ENCODE data around the gene LRFN2. TPM values are rescaled to one million over a fixed set of nuclear protein-coding genes. Genes with fewer than 3 reads are reported as not detected.

The LRFN2 gene
- total and polyA plus RNA-seq, 2 of the 8 experiments (the other 6 are each of a cell fraction or from before 2014, with no cell fraction given), result 2.3 TPM

DNA sequence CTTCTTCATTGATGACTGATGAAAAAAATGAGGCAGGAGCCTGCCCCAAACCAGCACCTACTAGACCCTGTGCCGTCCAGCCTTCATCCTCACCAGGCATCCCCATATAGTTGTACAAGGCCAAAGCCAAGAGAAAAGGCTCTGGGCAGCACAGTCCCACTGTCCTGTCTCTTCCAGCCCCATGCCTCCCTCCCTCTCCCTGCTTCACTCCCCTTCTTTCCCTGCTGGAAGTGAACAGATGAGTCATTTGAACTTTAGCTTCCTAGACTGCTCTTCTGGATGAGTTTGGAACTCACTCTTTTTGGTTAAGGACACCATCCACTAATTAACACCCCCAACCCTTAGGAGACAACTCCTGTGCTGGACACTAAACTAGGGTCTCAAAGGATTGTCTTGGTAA lies 235.2 kb downstream of the LRFN2 start:
- no peaks in the 10 kb centered on the region for H3K79me1 ChIP-seq (ENCODE audit: low read depth, low read length)
- H3K36me3 ChIP-seq (ENCODE audit: control insufficient read depth in 2 of 4, insufficient read depth in 4 of 4, low read length in 3 of 4), result no peaks in the 10 kb centered on the region; a peak in 1 of 8 replicates
- H3K4ac ChIP-seq (replicated peaks; ENCODE audit: insufficient read length, low read depth, low read length), result no peak overlapping the region
- no peak overlapping the region for H2BK120ac ChIP-seq (replicated peaks; ENCODE audit: low read depth, low read length)
- H3K14ac ChIP-seq (ENCODE audit: insufficient read length), result no peak overlapping the region
- H3K4me2 ChIP-seq (ENCODE audit: insufficient read depth in 1 of 2, low read depth in 2 of 2, low read length in 2 of 2), result no peak overlapping the region
- H3K4me3 ChIP-seq (ENCODE audit: extremely low read depth in 1 of 4, insufficient read depth in 2 of 4, low read depth in 3 of 4, low read length in 4 of 4), result no peak overlapping the region
- no peak overlapping the region for H4K8ac ChIP-seq (ENCODE audit: extremely low read depth, insufficient read depth, low read length)
- peaks cover 0 to 2% (median 0%) of the 10 kb centered on the region in 4 experiments; a peak in 1 of 7 replicates for H3K27me3 ChIP-seq (replicated peaks in 1 of 4; ENCODE audit: control insufficient read depth in 3 of 4, extremely low read depth in 1 of 4, insufficient read depth in 3 of 4, low read length in 3 of 4)
- H2BK20ac ChIP-seq (ENCODE audit: low read length), result peak overlapping the region; percentile 62; the same call in 1 of the 2 replicates
- peaks cover 10% of the 10 kb centered on the region for H3K23me2 ChIP-seq (ENCODE audit: low read depth, low read length)
- peaks cover 0 to 8% of the 10 kb centered on the region in 2 experiments for H4K20me1 ChIP-seq (replicated peaks in 1 of 2; ENCODE audit: control insufficient read depth in 1 of 2, insufficient read depth in 2 of 2, low read length in 2 of 2)
- WGBS, 2 experiments (ENCODE audit: extremely low coverage in 1 of 2, insufficient coverage in 1 of 2, insufficient read length in 1 of 2, insufficient replicate concordance in 2 of 2, low coverage in 1 of 2, low lambda C conversion rate in 2 of 2, missing lambda C conversion rate in 1 of 2), result 75% methylated on average over 1 of the region's 1 CpG; no CpG with 5 or more reads in 1 of the 2 experiments
- no peak overlapping the region for H2AK5ac ChIP-seq (ENCODE audit: low read depth, low read length)
- H2BK5ac ChIP-seq (ENCODE audit: low read depth, low read length), result no peak overlapping the region
- no peak overlapping the region for H3K18ac ChIP-seq (ENCODE audit: extremely low read depth, low read length)
- DNase-seq (ENCODE audit: low read depth in 1 of 2, low spot score in 2 of 2) (no peak), FAIRE-seq (no peak)
- ChIA-PET POLR2A (ENCODE audit: partially characterized antibody) (interaction anchor here (2.6 kb wide), 1 partner anchor 9 kb away, joined by 7 read pairs; no protein-coding TSS in a partner anchor), CTCF (ENCODE audit: partially characterized antibody) (interaction anchor here (0.6 to 1.6 kb wide), 6 partner anchors 9 to 474 kb away, joined by 3 to 5 read pairs (median 3); no protein-coding TSS in a partner anchor)
- peaks cover 0 to 23% (median 19%) of the 10 kb centered on the region in 4 experiments for H3K4me1 ChIP-seq (replicated peaks in 1 of 4; ENCODE audit: control insufficient read depth in 3 of 4, insufficient read depth in 4 of 4, low read length in 3 of 4)
- no peak for TF ChIP-seq TAF7 (optimal IDR thresholded peaks at IDR 0.05; ENCODE audit: borderline replicate concordance, low read depth, low read length)
- no peak for TF ChIP-seq TAF1 (IDR thresholded peaks at IDR 0.05; ENCODE audit: low read depth, low read length)
- no peak for TF ChIP-seq CREB1 (IDR thresholded peaks at IDR 0.05)
- TF ChIP-seq GABPA (IDR thresholded peaks at IDR 0.05; ENCODE audit: borderline replicate concordance, insufficient read depth, low read length), result no peak
- TF ChIP-seq BACH1 (IDR thresholded peaks at IDR 0.05; ENCODE audit: low read length), result no peak
- TF ChIP-seq CHD1 (IDR thresholded peaks at IDR 0.05; ENCODE audit: low read depth, low read length), result no peak
- no peak for TF ChIP-seq EP300 (IDR thresholded peaks at IDR 0.05; ENCODE audit: borderline replicate concordance in 1 of 2, low read depth in 2 of 2, low read length in 2 of 2)
- no peak for TF ChIP-seq HDAC2 (IDR thresholded peaks at IDR 0.05; ENCODE audit: borderline replicate concordance in 1 of 2, low read depth in 2 of 2, low read length in 2 of 2)
- TF ChIP-seq MAFK (IDR thresholded peaks at IDR 0.05; ENCODE audit: low read depth, low read length), result no peak
- TF ChIP-seq SRF (IDR thresholded peaks at IDR 0.05; ENCODE audit: low read depth, low read length), result no peak
- TF ChIP-seq SAP30 (IDR thresholded peaks at IDR 0.05; ENCODE audit: insufficient read depth, insufficient replicate concordance, low read length), result no peak
- TF ChIP-seq BCL11A (IDR thresholded peaks at IDR 0.05; ENCODE audit: low read depth in 2 of 2, low read length in 2 of 2), result no peak
- peak overlapping the region; percentile 61 for H4K91ac ChIP-seq (replicated peaks; ENCODE audit: insufficient read length, low read length)
- H2BK12ac ChIP-seq (ENCODE audit: low read depth, low read length), result peak overlapping the region; percentile 19; the same call in 1 of the 2 replicates
- no peak overlapping the region for H3K27ac ChIP-seq (ENCODE audit: low read depth, low read length)
- H3K79me2 ChIP-seq (ENCODE audit: control insufficient read depth in 1 of 2, insufficient read depth in 2 of 2, low read length in 2 of 2), result peaks cover 0 to 4% of the 10 kb centered on the region in 2 experiments; a peak in 2 of 4 replicates
- no peak overlapping the region for H4K5ac ChIP-seq (ENCODE audit: insufficient read length, low read depth, low read length)
- H2AFZ ChIP-seq (ENCODE audit: low read length), result no peak overlapping the region
- H3K23ac ChIP-seq (ENCODE audit: insufficient read length), result no peak overlapping the region
- H2BK15ac ChIP-seq (ENCODE audit: low read length), result no peak overlapping the region
- H3K9me3 ChIP-seq (ENCODE audit: insufficient read depth in 2 of 2, low read depth in 1 of 2, low read length in 1 of 2), result no peaks in the 10 kb centered on the region
- no peak overlapping the region for H3K56ac ChIP-seq (replicated peaks; ENCODE audit: insufficient read length, low read depth, low read length)
- no peak overlapping the region for H3K9ac ChIP-seq (replicated peaks in 1 of 4; ENCODE audit: extremely low read depth in 1 of 4, low read depth in 3 of 4, low read length in 3 of 4)

All from H1 (cell line).